GM18951 (cell line): ENCODE measurements around the gene SLK.

Experiments used
- POLR2A ChIP-seq: IDR thresholded peaks from 4 replicates; pipeline ENCODE4 v1.6.1; 2011; ENCODE audit warnings: mild to moderate bottlenecking; ENCODE audit not compliant: insufficient read length, insufficient read depth; ENCODE audit errors: extremely low read depth
- in situ Hi-C: fragments of 300-500 bp; cut with MboI; formaldehyde crosslinking; loops from one replicate; pipeline ENCODE4 v1.12.0; 2022; ENCODE audit warnings: low sequenced_read_pairs, mixed read lengths, inconsistent platforms; ENCODE audit not compliant: unreplicated experiment

SLK gene

DNA sequence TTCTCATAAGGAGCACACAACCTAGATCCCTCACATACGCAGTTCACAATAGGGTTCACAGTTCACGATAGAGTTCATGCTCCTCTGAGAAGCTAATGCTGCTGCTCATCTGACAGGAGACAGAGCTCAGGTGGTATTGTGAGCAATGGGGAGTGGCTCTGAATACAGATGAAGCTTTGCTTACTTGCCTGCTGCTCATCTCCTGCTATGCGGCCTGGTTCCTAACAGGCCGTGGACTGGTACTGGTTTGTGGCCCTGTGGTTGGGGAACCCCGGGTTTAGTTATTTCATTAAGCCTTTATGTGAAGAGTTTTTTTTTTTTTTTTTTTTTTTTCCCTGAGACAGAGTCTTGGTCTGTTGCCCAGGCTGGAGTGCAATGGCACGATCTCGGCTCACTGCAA, 19.4 kb downstream of the SLK start:
- TF ChIP-seq POLR2A, result no peak
- in situ Hi-C loops, result no loop called here

DNA sequence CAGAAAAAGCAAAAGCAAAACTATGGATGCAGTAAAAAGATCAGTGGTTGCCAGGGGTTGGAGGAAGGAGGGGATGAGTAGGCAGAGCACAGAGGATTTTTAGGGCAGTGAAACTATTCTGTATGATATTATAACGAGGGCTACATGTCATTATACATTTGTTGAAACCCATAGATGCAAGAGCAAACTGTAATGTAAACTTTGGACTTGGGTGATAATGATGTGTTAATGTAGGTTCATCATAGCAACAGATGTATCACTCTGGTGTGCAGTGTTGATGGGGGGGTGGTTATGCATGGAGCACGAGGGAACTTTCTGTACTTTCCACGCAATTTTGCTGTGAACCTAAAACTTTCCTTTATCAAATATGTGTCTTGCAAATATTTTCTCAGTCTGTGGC, 23.2 kb downstream of the SLK start:
- no peak for TF ChIP-seq POLR2A
- in situ Hi-C loops, result no loop called here

DNA sequence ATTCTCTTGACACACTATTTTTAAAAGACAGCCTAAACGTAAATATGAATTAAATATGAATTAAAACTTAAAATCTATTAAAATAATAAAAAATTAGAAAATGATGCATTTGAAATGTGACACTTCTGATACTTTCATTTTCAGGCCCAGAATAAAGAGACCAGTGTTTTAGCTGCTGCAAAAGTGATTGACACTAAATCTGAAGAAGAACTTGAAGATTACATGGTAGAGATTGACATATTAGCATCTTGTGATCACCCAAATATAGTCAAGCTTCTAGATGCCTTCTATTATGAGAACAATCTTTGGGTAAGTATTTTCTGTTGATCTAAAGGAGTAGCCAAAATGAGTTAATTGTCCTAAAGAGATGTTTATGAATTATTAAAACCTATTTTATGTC, 23.6 kb downstream of the SLK start:
- TF ChIP-seq POLR2A, result no peak
- in situ Hi-C loops, result no loop called here

DNA sequence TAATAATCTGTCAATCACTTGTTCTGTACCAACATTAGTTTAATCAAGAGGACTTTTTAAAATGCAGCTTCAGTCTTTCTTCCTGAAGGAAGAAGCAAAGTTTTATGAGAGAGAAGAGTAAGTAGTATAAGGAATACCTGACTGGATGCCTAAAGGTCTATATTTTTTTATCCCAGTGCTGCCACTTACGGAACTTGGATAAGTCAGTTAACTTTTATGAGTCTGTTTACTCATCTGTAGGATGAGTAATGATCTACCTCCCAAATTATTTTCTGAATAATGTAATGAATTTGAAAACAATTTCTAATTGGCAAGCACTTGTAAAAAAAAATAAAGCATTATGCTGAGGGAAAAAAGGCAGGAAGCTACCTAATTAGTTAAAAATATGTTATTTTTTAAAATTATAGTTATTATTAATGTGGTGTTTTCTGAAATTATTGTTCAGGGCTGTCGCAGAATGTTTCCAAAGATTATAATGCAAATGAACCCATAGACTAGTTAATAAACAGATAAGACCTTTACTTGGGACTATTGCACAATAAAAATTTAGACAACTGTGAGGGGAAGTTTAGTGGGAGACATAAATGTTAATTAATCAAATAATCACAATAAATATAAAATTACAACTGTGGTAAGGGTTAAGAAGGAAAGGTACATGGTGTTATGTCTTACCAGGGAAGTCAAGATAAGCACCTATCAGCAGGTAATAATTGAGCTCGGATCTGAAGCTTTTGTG, 24.6 kb downstream of the SLK start:
- TF ChIP-seq POLR2A, result no peak
- in situ Hi-C loops, result no loop called here

DNA sequence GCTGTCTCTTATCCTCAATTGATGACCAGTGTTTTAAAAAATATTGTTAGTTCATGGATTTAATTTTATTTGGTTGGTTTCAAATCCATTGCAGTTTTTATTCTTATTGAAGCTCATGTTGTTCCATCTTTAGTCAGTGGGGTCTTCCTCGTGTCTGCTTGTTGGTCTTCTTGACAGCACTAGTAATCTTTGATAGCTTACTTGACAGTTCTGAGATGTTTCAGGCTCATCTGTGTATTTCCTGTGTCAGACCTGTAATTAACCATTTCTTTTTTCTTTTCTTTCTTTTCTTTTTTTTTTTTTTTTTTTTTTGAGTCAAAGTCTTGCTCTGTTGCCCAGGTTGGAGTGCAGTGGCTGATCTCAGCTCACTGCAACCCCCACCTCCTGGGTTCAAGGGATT, 28.2 kb downstream of the SLK start:
- no peak for TF ChIP-seq POLR2A
- in situ Hi-C loops, result no loop called here

DNA sequence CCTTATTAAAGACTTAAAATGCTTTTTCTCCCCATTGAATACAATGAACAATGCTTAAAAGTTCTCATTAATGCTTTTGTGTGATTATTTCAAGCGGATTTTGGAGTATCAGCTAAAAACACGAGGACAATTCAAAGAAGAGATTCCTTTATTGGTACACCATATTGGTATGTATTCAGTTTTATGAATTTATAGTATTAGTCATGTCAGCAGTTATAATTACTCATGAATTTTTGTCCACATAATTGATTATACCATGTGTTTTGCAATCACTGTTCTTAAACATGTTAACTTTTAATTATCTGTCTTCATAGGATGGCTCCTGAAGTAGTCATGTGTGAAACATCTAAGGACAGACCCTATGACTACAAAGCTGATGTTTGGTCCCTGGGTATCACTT, 31.9 kb downstream of the SLK start:
- TF ChIP-seq POLR2A, result no peak

DNA sequence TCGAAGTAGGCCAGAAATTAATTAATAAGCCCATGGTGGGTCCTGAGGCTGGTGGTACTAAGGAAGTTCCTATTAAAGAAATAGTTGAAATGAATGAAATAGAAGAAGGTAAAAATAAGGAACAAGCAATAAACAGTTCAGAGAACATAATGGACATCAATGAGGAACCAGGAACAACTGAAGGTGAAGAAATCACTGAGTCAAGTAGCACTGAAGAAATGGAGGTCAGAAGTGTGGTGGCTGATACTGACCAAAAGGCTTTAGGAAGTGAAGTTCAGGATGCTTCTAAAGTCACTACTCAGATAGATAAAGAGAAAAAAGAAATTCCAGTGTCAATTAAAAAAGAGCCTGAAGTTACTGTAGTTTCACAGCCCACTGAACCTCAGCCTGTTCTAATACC, 36.0 kb downstream of the SLK start:
- in situ Hi-C loops, result no loop called here
- TF ChIP-seq POLR2A, result no peak

More for the DNA sequence above, 31.9 kb downstream of the SLK start:
- in situ Hi-C loops, result no loop called here

DNA sequence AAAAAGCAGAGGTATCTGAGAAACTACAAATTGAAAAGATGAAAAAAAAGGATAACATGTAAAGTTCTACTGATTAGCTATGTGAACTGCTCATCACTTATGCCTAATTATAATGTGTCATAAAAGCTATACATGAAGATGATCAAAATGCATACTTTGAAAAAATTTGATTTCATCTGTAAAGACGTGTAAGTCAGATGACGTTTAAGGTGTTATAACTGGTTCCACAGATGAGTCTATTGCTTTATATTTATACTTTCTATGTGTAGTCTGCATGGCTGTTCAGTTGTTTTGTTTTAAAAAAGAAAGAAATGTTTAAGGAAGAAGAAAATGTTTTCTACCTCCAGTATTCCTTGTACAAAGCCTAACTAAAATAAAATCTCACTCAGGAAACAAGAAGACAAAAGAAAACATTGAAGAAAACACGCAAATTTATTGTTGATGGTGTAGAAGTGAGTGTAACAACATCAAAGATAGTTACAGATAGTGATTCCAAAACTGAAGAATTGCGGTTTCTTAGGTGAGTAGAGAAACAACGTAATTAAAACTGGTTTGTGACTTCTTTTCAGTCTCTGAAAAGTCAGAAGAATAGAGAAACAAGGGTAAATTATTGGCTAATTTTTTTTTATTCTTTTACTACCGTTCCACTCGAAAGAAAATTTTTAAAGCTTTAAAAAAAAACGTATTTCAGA, 38.4 kb downstream of the SLK start:
- TF ChIP-seq POLR2A, result no peak
- in situ Hi-C loops, result no loop called here

DNA sequence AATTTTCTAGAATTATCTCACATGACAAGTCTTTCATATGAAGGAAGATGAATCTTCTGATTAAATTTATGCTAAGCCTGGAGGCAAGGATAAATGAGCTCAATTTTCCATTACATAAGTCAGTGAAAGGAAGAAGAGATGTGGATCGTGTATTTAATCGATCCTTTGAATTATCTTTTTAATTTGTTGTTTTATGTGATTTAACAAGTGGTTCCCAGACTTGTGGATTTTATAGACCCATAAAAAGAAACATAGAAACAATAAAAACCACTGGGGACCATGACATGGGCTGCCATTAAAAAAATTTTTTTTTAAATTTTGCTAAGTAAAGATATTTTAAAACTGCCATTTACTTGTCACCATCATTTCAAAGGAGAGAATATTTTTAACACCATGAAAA, 45.0 kb downstream of the SLK start:
- TF ChIP-seq POLR2A, result no peak
- in situ Hi-C loops, result no loop called here

DNA sequence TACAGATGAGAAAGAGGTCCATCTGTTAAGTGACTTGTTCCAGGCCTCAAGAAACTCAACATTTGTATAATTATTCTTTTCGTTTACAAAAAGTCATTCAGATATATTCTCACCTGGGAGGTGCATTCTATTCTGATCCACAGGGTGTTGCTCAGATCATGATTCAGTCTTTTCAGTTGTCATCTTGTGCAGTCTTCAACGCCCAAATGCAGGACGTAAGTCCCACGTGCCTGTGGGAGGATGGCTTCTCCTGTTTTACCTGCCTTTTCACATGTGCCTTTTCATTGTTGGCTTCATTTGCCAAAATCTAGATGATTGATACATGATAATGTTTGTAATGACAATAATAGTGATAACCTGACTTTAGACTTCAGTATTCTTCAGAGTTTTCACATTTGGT, 46.5 kb downstream of the SLK start:
- no peak for TF ChIP-seq POLR2A
- in situ Hi-C loops, result no loop called here

DNA sequence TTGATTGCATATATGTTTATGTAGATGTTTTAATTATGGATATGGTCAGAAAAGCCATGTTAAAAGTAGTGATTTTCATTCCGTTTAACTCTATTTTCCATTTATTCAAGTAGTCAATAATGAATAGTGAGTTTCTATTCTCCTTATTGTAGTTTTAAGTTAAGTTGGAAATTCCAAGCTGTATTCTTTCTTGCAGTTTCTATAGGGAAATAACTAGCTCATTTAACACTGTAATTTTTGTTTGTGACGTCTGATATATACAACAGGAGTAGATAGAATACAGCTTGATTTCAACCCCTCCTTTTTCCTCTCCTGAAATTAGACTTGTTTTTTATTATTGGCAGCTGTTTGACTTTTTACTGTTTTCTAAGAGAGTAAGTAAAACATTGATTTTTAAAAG, 47.2 kb downstream of the SLK start:
- in situ Hi-C loops, result no loop called here
- no peak for TF ChIP-seq POLR2A

DNA sequence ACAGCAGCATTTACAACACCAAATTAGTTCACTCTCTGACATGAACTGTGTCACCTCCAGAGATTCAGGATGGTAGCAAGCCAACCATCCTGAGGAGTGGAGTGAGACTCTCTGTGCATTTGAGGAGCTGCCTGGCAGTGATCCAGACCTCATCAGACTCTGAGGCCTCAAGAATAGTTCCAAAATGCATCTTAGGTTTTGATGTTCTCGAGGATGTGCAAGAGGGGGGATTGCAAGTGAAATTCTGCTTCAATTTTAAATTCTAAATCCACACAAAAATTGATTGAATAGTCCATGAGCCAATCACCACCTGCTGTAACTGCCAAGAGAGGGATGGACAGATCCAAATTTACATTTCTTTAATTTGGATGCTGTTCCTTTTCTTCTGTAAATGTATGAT, 49.7 kb downstream of the SLK start:
- in situ Hi-C loops, result no loop called here
- TF ChIP-seq POLR2A, result no peak

DNA sequence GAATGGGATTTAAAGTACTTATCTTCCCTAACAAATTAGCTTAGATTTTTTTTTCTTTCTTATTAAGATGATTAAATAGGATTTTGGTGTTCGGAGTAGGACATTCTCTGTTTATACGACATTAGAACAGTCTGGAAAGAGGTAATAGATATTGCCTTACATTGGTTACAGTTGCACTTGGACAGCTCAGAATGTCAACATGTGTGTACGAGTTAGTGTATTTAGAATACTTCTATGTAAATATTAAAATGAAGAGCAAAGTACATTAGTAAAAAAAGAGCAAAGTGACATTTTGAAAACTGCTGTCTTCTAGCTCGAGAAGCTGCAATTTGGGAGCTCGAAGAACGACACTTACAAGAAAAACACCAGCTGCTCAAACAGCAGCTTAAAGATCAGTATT, 51.5 kb downstream of the SLK start:
- TF ChIP-seq POLR2A, result no peak
- in situ Hi-C loops, result no loop called here

DNA sequence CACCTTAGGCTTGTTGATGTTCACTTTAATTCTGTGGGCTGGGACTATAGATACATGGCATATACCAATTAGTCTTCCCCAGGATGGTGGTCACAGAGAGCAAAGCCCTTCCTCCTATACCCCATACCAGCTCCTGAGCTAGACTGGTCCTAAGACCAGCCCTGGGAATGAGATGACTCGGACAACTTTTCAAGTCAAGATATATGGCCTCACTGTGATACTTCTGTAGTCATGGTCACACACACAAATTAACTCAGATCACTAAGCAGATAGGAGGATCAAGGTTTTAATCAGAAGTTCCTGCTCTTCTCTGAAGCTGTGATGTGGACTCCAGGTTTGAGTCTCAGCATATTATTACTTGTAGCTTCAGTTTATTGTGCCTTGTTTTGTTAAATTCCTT, 53.1 kb downstream of the SLK start:
- in situ Hi-C loops, result no loop called here
- no peak for TF ChIP-seq POLR2A
